Raji (cell line): ENCODE measurements around the gene NUPR1.

Experiments used
- POLR2A ChIP-seq: IDR thresholded peaks from 2 replicates; pipeline ENCODE4 v1.6.1; 2011; ENCODE audit warnings: low read depth, low read length, control low read depth; ENCODE audit not compliant: insufficient read depth

Gene NUPR1

GRCh38 chr16:28514246-28514645 lies 24.5 kb downstream of the NUPR1 start:
- no peak for TF ChIP-seq POLR2A

DNA sequence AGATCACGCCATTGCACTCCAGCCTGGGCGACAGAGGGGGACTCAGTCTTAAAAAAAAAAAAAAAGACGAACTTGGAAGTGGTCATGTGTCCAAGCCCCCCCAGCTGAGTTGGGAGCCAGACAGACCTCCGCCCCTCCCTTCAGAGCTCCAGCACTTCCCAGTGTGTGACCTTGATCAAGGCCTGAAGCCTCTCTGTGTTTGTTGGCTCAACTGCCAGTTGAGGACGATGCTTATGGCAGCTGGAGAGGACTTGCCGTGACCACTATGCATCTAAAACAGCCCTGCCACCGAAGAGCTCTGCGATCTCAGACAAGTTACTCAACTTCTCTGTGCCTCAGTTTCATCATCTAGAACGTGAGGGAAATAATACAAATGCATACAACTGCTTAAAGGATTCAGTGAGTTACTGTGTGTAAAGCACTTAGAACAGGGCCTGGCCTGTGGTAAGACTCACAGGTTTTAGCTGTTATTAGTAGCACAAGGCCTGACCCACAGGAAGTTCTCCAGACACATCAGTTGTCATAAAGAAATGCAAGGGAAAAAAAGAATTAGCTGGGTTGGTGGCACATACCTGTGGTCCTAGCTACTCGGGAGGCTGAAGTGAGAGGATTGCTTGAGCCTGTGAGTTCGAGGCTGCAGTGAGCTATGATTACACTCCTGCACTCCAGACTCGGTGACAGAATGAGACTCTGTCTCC lies 25.1 kb downstream of the NUPR1 start:
- no peak for TF ChIP-seq POLR2A

GRCh38 chr16:28511801-28512789 lies 26.7 kb downstream of the NUPR1 start:
- no peak for TF ChIP-seq POLR2A

GRCh38 chr16:28511031-28511430 lies 27.7 kb downstream of the NUPR1 start:
- no peak for TF ChIP-seq POLR2A

DNA sequence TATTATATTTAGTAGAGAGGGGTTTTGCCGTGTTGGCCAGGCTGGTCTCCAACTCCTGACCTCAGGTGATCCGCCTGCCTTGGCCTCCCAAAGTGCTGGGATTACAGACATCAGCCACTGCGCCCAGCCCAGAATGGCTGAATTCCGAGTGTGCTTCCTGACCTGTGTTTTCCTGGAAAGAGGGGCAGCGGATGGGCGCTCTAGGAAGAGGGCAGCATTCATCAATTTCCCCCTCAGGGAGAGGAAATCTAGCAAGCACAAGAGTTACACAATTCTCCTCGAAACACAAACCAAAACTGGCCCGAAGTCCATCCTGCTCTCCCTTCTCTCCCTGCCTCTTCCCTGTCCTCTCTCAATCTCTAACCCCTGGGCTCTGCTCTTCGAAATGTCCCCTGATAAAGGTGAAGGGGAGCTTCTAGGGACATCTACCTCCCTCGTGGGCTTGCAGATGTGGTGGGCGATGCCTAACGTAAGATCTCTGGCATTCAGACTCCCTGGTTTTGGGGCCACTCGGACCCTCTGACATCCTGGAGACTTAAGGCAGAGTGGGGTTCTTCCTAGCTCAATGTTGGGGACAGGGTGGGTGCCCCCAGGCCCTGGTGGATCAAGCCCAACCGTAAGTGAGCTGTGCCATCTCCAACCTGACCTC lies 33.2 kb downstream of the NUPR1 start:
- TF ChIP-seq POLR2A, result no peak

DNA sequence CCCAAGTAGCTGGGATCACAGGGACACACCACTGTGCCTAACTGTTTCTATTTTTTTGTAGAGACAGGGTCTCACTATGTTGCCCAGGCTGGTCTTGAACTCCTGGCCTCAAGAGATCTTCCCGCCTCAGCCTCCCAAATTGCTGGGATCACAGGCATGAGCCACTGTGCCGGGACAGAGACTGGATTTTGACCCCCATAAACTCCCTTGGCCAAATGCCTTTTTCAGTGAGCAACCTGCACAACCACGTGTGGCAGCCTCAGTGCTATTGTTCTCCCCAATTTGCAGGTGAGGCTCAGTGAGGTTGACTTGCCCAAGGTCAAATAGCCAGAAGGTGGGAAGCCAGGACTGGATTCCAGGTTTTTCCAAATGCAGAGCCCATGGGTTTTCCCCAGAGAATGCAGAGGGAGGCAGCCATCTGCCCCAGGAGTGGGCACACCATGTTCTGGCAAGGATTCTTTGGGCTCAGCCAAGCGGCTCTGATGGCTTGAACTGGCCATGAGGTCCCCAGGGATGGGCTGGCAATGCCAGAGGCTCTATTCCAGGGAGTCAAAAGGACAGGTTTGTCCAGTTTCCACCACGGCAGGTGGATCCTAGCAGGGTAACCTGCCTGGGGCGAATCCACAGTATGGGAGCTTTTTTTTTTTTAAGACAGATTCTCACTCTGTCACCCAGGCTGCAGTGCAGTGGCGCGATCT lies 33.9 kb downstream of the NUPR1 start:
- TF ChIP-seq POLR2A, result no peak

DNA sequence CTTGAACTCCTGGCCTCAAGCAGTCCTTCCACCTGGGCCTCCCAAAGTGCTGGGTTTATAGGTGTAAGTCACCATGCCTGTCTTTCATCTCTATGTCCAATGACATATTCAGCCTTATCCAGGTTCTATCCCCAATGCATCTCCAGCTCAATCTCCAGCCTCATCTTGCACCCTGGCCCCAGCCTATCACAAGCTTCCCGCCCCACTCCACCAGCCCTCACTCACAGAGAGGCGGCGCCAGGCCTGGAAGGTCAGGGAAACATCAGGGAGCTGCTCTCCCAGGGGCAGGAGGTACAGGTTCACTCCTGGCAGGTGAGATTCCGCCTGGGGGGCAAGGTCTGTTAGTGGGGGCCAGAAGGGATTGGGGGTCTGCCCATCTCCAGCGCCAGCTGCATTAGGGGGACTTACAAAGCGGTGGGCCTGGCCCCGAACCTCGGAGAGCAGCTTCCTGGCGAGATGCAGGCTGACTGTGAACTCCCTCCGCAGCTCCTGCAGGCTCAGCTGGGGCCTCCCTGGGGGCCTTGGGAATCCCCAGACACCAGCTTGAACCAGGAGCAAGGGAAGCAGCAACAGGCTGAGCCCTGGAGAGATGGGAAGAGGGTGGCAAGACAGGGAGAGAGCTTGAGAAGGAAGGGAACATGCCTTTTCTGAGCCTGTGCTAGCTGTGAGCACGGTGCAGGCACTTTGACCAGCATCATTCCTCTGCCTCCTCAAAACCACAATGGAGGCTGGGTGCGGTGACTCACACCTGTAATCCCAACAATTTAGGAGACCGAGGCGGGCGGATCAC lies 35.1 kb downstream of the NUPR1 start:
- TF ChIP-seq POLR2A, result no peak

- TF ChIP-seq POLR2A, result no peak
Measured at GRCh38 chr16:28502290-28502689, 36.5 kb downstream of the NUPR1 start.

- no peak for TF ChIP-seq POLR2A
Measured at GRCh38 chr16:28501258-28502232, 37.2 kb downstream of the NUPR1 start.

DNA sequence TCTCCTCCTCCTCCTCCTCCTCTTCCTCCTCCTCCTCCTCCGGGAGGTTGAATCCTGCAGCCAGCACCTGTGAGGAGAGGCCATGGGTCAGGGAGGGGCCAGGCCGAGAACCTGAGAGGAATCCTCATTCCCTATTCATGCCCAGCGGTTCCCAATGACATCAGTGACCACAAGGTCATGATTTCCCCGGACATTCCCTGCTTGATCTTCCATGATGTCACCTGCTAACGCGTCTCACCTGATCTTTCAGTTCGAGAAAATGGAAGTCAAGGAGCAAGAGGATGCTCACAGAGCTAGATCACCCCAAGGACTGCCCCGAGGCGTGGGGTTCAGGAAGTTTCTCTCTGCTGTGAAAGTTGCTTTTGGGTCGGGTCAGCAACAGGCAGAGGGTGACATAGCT lies 38.9 kb downstream of the NUPR1 start:
- no peak for TF ChIP-seq POLR2A

DNA sequence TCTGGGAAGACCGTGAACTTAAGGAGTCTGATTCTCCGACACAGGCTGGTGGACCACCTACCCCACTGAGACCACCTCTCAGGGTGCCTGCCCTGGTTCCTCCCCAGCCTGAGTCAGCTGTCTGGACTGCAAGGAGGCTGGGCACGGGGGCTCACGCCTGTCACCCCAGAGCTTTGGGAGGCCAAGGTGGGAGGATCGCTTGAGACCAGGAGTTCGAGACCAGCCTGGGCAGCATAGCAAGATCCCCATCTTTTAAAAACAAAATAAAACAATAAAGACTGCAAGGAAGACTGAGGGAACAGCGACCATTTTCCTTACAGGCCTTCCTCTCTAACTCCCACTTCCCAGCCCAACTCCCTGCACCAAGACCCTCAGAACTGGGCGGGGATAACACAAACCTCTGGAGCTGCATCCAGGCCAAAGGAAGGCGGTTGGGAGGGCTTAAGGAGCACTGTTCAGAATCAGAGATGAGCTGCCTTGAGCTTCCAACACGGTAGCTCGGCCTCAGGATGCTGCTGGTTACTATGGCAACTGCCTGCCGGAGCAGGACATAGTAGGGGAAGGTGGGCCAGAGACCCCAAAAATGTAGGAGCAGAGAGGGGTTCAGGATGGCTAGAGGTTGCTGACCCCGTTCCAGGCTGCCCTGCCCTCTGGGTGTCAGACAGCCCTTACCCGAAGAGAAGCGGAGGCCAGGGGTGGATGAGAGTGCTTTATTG lies 40.0 kb downstream of the NUPR1 start:
- TF ChIP-seq POLR2A, result no peak

- TF ChIP-seq POLR2A, result no peak
Measured at GRCh38 chr16:28497861-28498599, 40.7 kb downstream of the NUPR1 start.
